Measurements from ENCODE around the gene TAOK1.

The TAOK1 gene

GRCh38 chr17:29596811-29597210 is 206.6 kb downstream of the TAOK1 start:
- no peak for DNase-seq (ENCODE audit: low read depth)

GRCh38 chr17:29597361-29598172 is 207.4 kb downstream of the TAOK1 start:
- no peak for DNase-seq (ENCODE audit: low read depth)

All from non-pigmented ciliary epithelial cell (primary cell).